ENCODE results near the gene ASAP2.

- no peak for TF ChIP-seq CTCF (conservative IDR thresholded peaks at IDR 0.05; ENCODE audit: low read depth, low read length)
- no peak for TF ChIP-seq EZH2phosphoT487 (IDR thresholded peaks at IDR 0.05; ENCODE audit: borderline replicate concordance, low read length)
- TF ChIP-seq EZH2 (IDR thresholded peaks at IDR 0.05; ENCODE audit: low read length, unreplicated experiment): no peak
Observed at GRCh38 chr2:9388199-9388681, 181.6 kb downstream of the ASAP2 start.
